K562 (cell line): ENCODE results near the gene BARHL2. TPM values are rescaled to one million over a fixed set of nuclear protein-coding genes. Genes with fewer than 3 reads are reported as not detected.

Experiments
- ATAC-seq: fragments of 200-7000 bp; cut with Tn5 transposase; 3 replicates; pipeline ENCODE4 v1.9.1; 2020; ENCODE audit warnings: moderate library complexity
- BruUV-seq: library from RNA; stranded (reverse); fragments of 400-500 nt; replicated peaks from 2 replicates; lab custom pipeline; 2021; lab: Mats Ljungman, UMichigan
- CTCF ChIA-PET: fragments of 300-600 bp; formaldehyde crosslinking; extraction: SDS; loops from one replicate; lab custom pipeline; 2021; ENCODE audit warnings: low intra/inter-chr PET ratio; lab: Yijun Ruan, JAX
- POLR2A ChIA-PET: fragments of 300-600, 350-650 bp; sonication (Branson Sonifier 250); formaldehyde crosslinking; extraction: SDS; loops from one replicate; lab custom pipeline; 2021; ENCODE audit warnings: antibody characterized with exemption, inconsistent platforms; lab: Yijun Ruan, JAX
- DNase-seq, 4 experiments: peaks; one replicate each; pipeline versions ENCODE4 v3.0.0 to v3.0.0-alpha.2; 2011 to 2018; ENCODE audit warnings: low spot score in 3 of 4, mixed read lengths in 3 of 4; ENCODE audit errors: extremely low read depth in 1 of 4
- FAIRE-seq: peaks from 2 replicates; lab custom pipeline; 2011; peaks lifted over from hg19 to GRCh38; lab: Jason Lieb, UNC
- H2AFZ ChIP-seq: 2 replicates; pipeline ENCODE4 v1.6.0; 2011; ENCODE audit warnings: low read depth, low read length, control low read depth, inconsistent platforms
- H3K27ac ChIP-seq: fragments of 200-600 bp; 3 replicates; pipeline ENCODE4 v1.8.0; 2011; ENCODE audit warnings: low read depth, mild to moderate bottlenecking, control low read depth, inconsistent platforms, low read length, moderate library complexity, mixed read lengths; ENCODE audit errors: extremely low read depth
- H3K27me3 ChIP-seq, 2 experiments: fragments of 300-600 bp in 1 of 2; 2 replicates in 1 of 2; 3 replicates in 1 of 2; pipeline versions ENCODE4 v1.6.0 to v1.8.0; 2011; ENCODE audit warnings: inconsistent platforms in 2 of 2, low read length in 2 of 2, mild to moderate bottlenecking in 1 of 2, mixed read lengths in 1 of 2, moderate library complexity in 1 of 2; ENCODE audit not compliant: control insufficient read depth in 2 of 2, insufficient read depth in 2 of 2
- H3K36me3 ChIP-seq: fragments of 300-600 bp; 3 replicates; pipeline ENCODE4 v1.8.0; 2011; ENCODE audit warnings: mild to moderate bottlenecking, low read length, inconsistent platforms; ENCODE audit not compliant: control insufficient read depth, insufficient read depth
- H3K4me1 ChIP-seq, 2 experiments: fragments of 200-600 bp in 1 of 2; replicated peaks in 1 of 2; 2 replicates in 1 of 2; 3 replicates in 1 of 2; pipeline versions ENCODE4 v1.5.1 to v1.8.0; 2011; ENCODE audit warnings: inconsistent platforms in 2 of 2, low read length in 2 of 2, mild to moderate bottlenecking in 1 of 2, mixed read lengths in 1 of 2, moderate library complexity in 1 of 2; ENCODE audit not compliant: control insufficient read depth in 2 of 2, insufficient read depth in 2 of 2
- H3K4me2 ChIP-seq: 2 replicates; pipeline ENCODE4 v1.6.1; 2011; ENCODE audit warnings: low read length, control low read depth, inconsistent platforms, mixed read lengths; ENCODE audit not compliant: insufficient read depth
- H3K4me3 ChIP-seq: fragments of 200-600 bp; sonication (generic), shearing (Covaris generic); 2 replicates; pipeline ENCODE4 v1.5.1; 2016; ENCODE audit warnings: control low read depth, inconsistent platforms
- H3K79me2 ChIP-seq: fragments of 200-600 bp; 3 replicates; pipeline ENCODE4 v1.8.0; 2011; ENCODE audit warnings: low read length, inconsistent platforms; ENCODE audit not compliant: control insufficient read depth, insufficient read depth
- H3K9ac ChIP-seq, 2 experiments: 2 replicates each; pipeline versions ENCODE4 v1.6.0 to v1.6.1; 2011; ENCODE audit warnings: low read depth in 2 of 2, low read length in 2 of 2, control low read depth in 1 of 2, inconsistent platforms in 1 of 2, mild to moderate bottlenecking in 1 of 2, mixed read lengths in 1 of 2; ENCODE audit not compliant: insufficient read depth in 1 of 2
- H3K9me1 ChIP-seq: one replicate; pipeline ENCODE4 v1.6.0; 2011; ENCODE audit warnings: inconsistent platforms, mild to moderate bottlenecking, low read length, moderate library complexity; ENCODE audit not compliant: control insufficient read depth, insufficient read depth
- H3K9me3 ChIP-seq: replicated peaks from 2 replicates; pipeline ENCODE4 v1.5.1; 2011; ENCODE audit warnings: low read depth, low read length, inconsistent platforms; ENCODE audit not compliant: control insufficient read depth, insufficient read depth
- H4K20me1 ChIP-seq: replicated peaks from 2 replicates; pipeline ENCODE4 v1.6.1; 2011; ENCODE audit warnings: low read length, inconsistent platforms, mixed read lengths; ENCODE audit not compliant: control insufficient read depth, insufficient read depth
- ARID3A ChIP-seq: IDR thresholded peaks from 2 replicates; pipeline ENCODE4 v1.6.1; 2012; ENCODE audit warnings: low read depth, low read length, improper control_type of control experiment, borderline replicate concordance
- COPS2 ChIP-seq: fragments of 450-650 bp; conservative IDR thresholded peaks from 2 replicates; pipeline ENCODE4 v1.6.1; 2016; ENCODE audit warnings: mild to moderate bottlenecking, moderate library complexity
- CREB3 ChIP-seq: fragments of 450-650 bp; conservative IDR thresholded peaks from 2 replicates; pipeline ENCODE4 v1.6.1; 2016; ENCODE audit warnings: missing genetic modification characterization, low read depth, mild to moderate bottlenecking, missing compliant biosample characterization, moderate library complexity
- HDAC6 ChIP-seq: IDR thresholded peaks from 2 replicates; pipeline ENCODE4 v1.6.1; 2012; ENCODE audit warnings: low read depth, mild to moderate bottlenecking, control low read depth, inconsistent platforms, low read length, moderate library complexity
- RAD51 ChIP-seq: fragments of 450-650 bp; IDR thresholded peaks from 2 replicates; pipeline ENCODE4 v1.7.1; 2016; ENCODE audit warnings: low read depth, mild to moderate bottlenecking, borderline replicate concordance
- SOX6 ChIP-seq: fragments of 450-650 bp; IDR thresholded peaks from 2 replicates; pipeline ENCODE4 v1.6.1; 2014; ENCODE audit warnings: mild to moderate bottlenecking
- U2AF2 ChIP-seq: fragments of 200-400 bp; formaldehyde crosslinking; optimal IDR thresholded peaks from 2 replicates; pipeline ENCODE3; 2017; ENCODE audit warnings: low read depth, mild to moderate bottlenecking, low read length
- ZNF384 ChIP-seq: IDR thresholded peaks from 2 replicates; pipeline ENCODE4 v1.6.1; 2012; ENCODE audit warnings: low read depth, low read length, improper control_type of control experiment
- WGBS: fragments of 100-300 bp; shearing (Covaris generic); methylation state at CpG from one replicate; pipeline ENCODE4 v1.1.6; 2016; ENCODE audit warnings: low coverage, mixed read lengths; ENCODE audit not compliant: insufficient coverage; ENCODE audit errors: missing lambda C conversion rate; 5-methylcytosine and 5-hydroxymethylcytosine counted together
- in situ Hi-C: fragments of 300-500 bp; cut with MboI; formaldehyde crosslinking; loops from 4 replicates; pipeline ENCODE4 v1.15.0; 2018; ENCODE audit warnings: inconsistent platforms, mixed read lengths
- intact Hi-C: fragments of 100-400 bp; cut with micrococcal nuclease; formaldehyde crosslinking; loops from 2 replicates; pipeline ENCODE4 v1.14.2; 2022
- polyA plus RNA-seq, 8 experiments: library from polyadenylated mRNA; depleted of rRNA in 4 of 8; stranded (reverse) in 5 of 8; unstranded in 3 of 8; fragments of >200 nt; fragmentation: Nextera tagmentation in 2 of 8; fragmentation: Illumina TruSeq in 1 of 8; extraction: Ambion mirVana in 2 of 8; extraction: Trizol in 1 of 8; gene quantifications; 2 replicates each; pipeline versions ENCODE4 v1.2.1 to v1.2.3, GENCODE V29; 2011 to 2014; ENCODE audit warnings: inconsistent platforms in 1 of 8, missing spikeins in 1 of 8
- total RNA-seq, 7 experiments: library from RNA; depleted of rRNA in 6 of 7; stranded (reverse); fragments of >200 nt in 6 of 7; fragmentation: Illumina TruSeq in 2 of 7; extraction: Trizol in 2 of 7; gene quantifications; 2 replicates each; pipeline versions ENCODE4 v1.2.1 to v1.2.3, GENCODE V29; 2011 to 2021; ENCODE audit warnings: low replicate concordance in 1 of 7
- TF ChIP-seq, protein P1 (sequence below): fragments of 450-650 bp; formaldehyde crosslinking; IDR thresholded peaks from 2 replicates; pipeline ENCODE4 v1.4.0; 2020; ENCODE audit warnings: mild to moderate bottlenecking, mixed read lengths
- TF ChIP-seq, protein P2 (sequence below): IDR thresholded peaks from 2 replicates; pipeline ENCODE4 v1.6.1; 2016; ENCODE audit warnings: missing genetic modification characterization, missing compliant biosample characterization
- TF ChIP-seq, protein P3 (sequence below): sonication (generic); formaldehyde crosslinking; IDR thresholded peaks from 2 replicates; pipeline ENCODE4 v1.5.0; 2020; ENCODE audit warnings: missing genetic modification reagents

The BARHL2 gene
- total and polyA plus RNA-seq, 9 of the 15 experiments (the other 6 are each of a cell fraction or from before 2014, with no cell fraction given), result 0.06 to 0.11 (median 0.09) TPM; not detected in 6

GRCh38 chr1:90704817-90705216 lies 12.3 kb downstream of the BARHL2 start:
- no peak for ATAC-seq

More at GRCh38 chr1:90704817-90705216, 12.3 kb downstream of the BARHL2 start:
- Histone ChIP-seq H3K9me1 (no peaks in the 10 kb centered on the region), H3K4me1 (peaks cover 0 to 13% of the 10 kb centered on the region in 2 experiments; a peak in 2 of 5 replicates), H3K4me3 (no peak overlapping the region), H3K27me3 (peaks cover 33 to 35% of the 10 kb centered on the region in 2 experiments), H3K4me2 (no peak overlapping the region), H3K9ac (no peak overlapping the region), H3K79me2 (no peaks in the 10 kb centered on the region), H3K27ac (no peak overlapping the region), H3K36me3 (no peaks in the 10 kb centered on the region), H4K20me1 (no peaks in the 10 kb centered on the region), H3K9me3 (no peaks in the 10 kb centered on the region), H2AFZ (no peak overlapping the region)
- ChIA-PET CTCF (no interaction called here), POLR2A (interaction anchor here (0.6 kb wide), 1 partner anchor 113 kb away, joined by 3 read pairs; no protein-coding TSS in a partner anchor)
- WGBS, result 31% methylated on average over 13 of the region's 14 CpGs
- in situ Hi-C loops (no loop called here), intact Hi-C loops (loop anchor here (5.0 kb wide), 1 partner anchor 88 kb away; no protein-coding TSS in a partner anchor)
- TF ChIP-seq, protein P1, sequence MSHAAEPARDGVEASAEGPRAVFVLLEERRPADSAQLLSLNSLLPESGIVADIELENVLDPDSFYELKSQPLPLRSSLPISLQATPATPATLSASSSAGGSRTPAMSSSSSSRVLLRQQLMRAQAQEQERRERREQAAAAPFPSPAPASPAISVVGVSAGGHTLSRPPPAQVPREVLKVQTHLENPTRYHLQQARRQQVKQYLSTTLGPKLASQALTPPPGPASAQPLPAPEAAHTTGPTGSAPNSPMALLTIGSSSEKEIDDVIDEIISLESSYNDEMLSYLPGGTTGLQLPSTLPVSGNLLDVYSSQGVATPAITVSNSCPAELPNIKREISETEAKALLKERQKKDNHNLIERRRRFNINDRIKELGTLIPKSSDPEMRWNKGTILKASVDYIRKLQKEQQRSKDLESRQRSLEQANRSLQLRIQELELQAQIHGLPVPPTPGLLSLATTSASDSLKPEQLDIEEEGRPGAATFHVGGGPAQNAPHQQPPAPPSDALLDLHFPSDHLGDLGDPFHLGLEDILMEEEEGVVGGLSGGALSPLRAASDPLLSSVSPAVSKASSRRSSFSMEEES, result peak; percentile 71
- TF ChIP-seq ZNF384, result no peak
- TF ChIP-seq, protein P2, sequence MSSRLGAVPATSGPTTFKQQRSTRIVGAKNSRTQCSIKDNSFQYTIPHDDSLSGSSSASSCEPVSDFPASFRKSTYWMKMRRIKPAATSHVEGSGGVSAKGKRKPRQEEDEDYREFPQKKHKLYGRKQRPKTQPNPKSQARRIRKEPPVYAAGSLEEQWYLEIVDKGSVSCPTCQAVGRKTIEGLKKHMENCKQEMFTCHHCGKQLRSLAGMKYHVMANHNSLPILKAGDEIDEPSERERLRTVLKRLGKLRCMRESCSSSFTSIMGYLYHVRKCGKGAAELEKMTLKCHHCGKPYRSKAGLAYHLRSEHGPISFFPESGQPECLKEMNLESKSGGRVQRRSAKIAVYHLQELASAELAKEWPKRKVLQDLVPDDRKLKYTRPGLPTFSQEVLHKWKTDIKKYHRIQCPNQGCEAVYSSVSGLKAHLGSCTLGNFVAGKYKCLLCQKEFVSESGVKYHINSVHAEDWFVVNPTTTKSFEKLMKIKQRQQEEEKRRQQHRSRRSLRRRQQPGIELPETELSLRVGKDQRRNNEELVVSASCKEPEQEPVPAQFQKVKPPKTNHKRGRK (tag), result no peak
- TF ChIP-seq CREB3 (tag), result no peak
- TF ChIP-seq HDAC6, result no peak
- TF ChIP-seq, protein P3, sequence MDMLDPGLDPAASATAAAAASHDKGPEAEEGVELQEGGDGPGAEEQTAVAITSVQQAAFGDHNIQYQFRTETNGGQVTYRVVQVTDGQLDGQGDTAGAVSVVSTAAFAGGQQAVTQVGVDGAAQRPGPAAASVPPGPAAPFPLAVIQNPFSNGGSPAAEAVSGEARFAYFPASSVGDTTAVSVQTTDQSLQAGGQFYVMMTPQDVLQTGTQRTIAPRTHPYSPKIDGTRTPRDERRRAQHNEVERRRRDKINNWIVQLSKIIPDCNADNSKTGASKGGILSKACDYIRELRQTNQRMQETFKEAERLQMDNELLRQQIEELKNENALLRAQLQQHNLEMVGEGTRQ (CRISPR knock-in tag), result peak; percentile 46; the same call in 1 of the 2 replicates
- no peak for TF ChIP-seq U2AF2
- no peak for TF ChIP-seq ARID3A
- TF ChIP-seq SOX6, result no peak
- TF ChIP-seq COPS2, result no peak
- peak; percentile 32; the same call in 1 of the 2 replicates for TF ChIP-seq RAD51
- FAIRE-seq (no peak), DNase-seq (no peak)
- no TSS peak for BruUV-seq
